H1 (cell line): ENCODE data around the gene RAB40B. TPM values are rescaled to one million over a fixed set of nuclear protein-coding genes. Genes with fewer than 3 reads are reported as not detected.

Experiments
- CTCF ChIP-seq, 3 experiments: IDR thresholded peaks; 1 replicate in 2 of 3; 2 replicates in 1 of 3; pipeline versions ENCODE4 v1.5.1 to v1.6.1; 2011; ENCODE audit warnings: low read length in 3 of 3, mild to moderate bottlenecking in 3 of 3, inconsistent platforms in 2 of 3, low read depth in 1 of 3, moderate library complexity in 1 of 3; ENCODE audit not compliant: insufficient read depth in 1 of 3; ENCODE audit errors: control extremely low read depth in 1 of 3
- NRF1 ChIP-seq: IDR thresholded peaks from 2 replicates; pipeline ENCODE4 v1.6.1; 2011; ENCODE audit warnings: mild to moderate bottlenecking, low read depth, low read length, improper control_type of control experiment
- POU5F1 ChIP-seq: IDR thresholded peaks from 2 replicates; pipeline ENCODE4 v1.6.1; 2011; ENCODE audit warnings: low read depth, mild to moderate bottlenecking, low read length, moderate library complexity
- SUZ12 ChIP-seq: fragments of 200-600 bp; sonication (generic); IDR thresholded peaks from 2 replicates; pipeline ENCODE4 v1.6.1; 2012; ENCODE audit warnings: mild to moderate bottlenecking, inconsistent platforms, low read length, moderate library complexity, mixed read lengths
- TCF12 ChIP-seq: IDR thresholded peaks from 2 replicates; pipeline ENCODE4 v1.6.1; 2011; ENCODE audit warnings: low read depth, mild to moderate bottlenecking, low read length
- polyA plus RNA-seq, 7 experiments: library from polyadenylated mRNA; depleted of rRNA in 3 of 7; stranded (reverse) in 5 of 7; unstranded in 2 of 7; fragments of >200 nt in 5 of 7; fragments of 200-250 nt in 2 of 7; gene quantifications; 1 replicate in 5 of 7; 2 replicates in 1 of 7; 4 replicates in 1 of 7; pipeline versions ENCODE4 v1.2.1 to v1.2.3, GENCODE V29; 2011 to 2013; ENCODE audit warnings: missing spikeins in 2 of 7, mixed read lengths in 2 of 7
- total RNA-seq: library from RNA; stranded (reverse); fragmentation: NEBNext Ultra II Directional; extraction: Animal tissue kit (Norgen Biotek cat#: 25700); gene quantifications from 2 replicates; pipeline ENCODE4 v1.2.1, GENCODE V29; 2021

RAB40B gene
- total and polyA plus RNA-seq, 2 of the 8 experiments (the other 6 are each of a cell fraction or from before 2014, with no cell fraction given): 3.1 to 4.6 TPM

GRCh38 chr17:82674656-82675475 is 23.6 kb downstream of the RAB40B start (continued):
- TF ChIP-seq CTCF (IDR thresholded peaks at IDR 0.05; ENCODE audit: control extremely low read depth in 1 of 3, insufficient read depth in 1 of 3, low read depth in 1 of 3, low read length in 3 of 3): no peak
- TF ChIP-seq TCF12: no peak
- TF ChIP-seq SUZ12: no peak
- no peak for TF ChIP-seq POU5F1
- no peak for TF ChIP-seq NRF1
